ENCODE data around the gene SEPTIN3. TPM values are rescaled to one million over a fixed set of nuclear protein-coding genes. Genes with fewer than 3 reads are reported as not detected.

SEPTIN3 gene
- total and polyA plus RNA-seq, 10 of the 15 experiments (the other 5 are each of a cell fraction or from before 2014, with no cell fraction given) = 0.05 to 3.1 (median 0.87) TPM

DNA sequence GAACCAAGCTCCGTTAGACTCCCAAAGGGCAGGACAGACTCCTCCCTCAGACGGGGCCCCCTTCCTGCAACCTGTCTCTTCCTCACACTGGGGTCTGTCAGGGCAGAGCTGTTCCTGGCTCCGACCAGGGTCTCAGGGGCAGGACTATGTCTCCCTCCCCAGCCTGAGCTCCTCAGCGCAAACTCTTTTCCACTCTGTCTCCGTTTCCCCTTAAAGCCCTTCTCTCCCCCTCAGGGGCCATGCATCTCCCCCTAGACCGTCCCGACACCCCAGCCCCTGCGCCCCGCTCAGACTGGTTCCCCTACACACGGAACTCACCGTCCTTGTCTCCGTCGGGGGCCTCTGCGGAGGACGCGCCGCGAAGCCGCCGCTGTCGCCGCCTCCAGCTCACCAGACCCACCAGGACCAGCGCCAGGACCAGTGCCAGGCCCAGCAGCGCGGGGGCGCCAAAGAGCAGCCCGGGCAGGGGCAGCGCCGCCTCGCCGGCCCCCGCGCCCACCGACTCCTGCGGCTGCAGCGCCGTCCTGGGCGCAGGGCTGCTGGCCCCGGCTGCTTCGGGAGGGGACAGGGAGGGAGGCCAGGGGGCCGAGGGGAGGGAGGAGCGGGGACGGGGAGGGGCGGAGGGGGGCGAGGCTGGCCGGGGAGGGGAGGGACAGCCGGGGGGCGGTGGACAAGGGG, 43.3 kb upstream of the SEPTIN3 start (continued):
- TF ChIP-seq SMC3 (IDR thresholded peaks at IDR 0.05; ENCODE audit: borderline replicate concordance, low read length) (peak; percentile 36; the same call in 1 of the 2 replicates), RB1 (IDR thresholded peaks at IDR 0.05; ENCODE audit: borderline replicate concordance) (no peak; the same call in 1 of the 2 replicates), IKZF2 (IDR thresholded peaks at IDR 0.05) (peak in 1 of 2 experiments; percentile 32; a peak in 1 of 4 replicates), SMAD1 (IDR thresholded peaks at IDR 0.05; ENCODE audit: low read depth, partially characterized antibody) (peak; percentile 67), IRF4 (IDR thresholded peaks at IDR 0.05; ENCODE audit: low read depth, low read length) (no peak), CBX5 (IDR thresholded peaks at IDR 0.05; ENCODE audit: low read depth) (no peak), KLF5 (IDR thresholded peaks at IDR 0.05; ENCODE audit: partially characterized antibody) (no peak), RAD51 (IDR thresholded peaks at IDR 0.05) (no peak), CREM (IDR thresholded peaks at IDR 0.05; ENCODE audit: low read depth) (0 out of 2 replicates have a peak, but pooled peaks have one; percentile 28), WRNIP1 (IDR thresholded peaks at IDR 0.05; ENCODE audit: borderline replicate concordance, low read depth, low read length) (no peak), ZBED1 (IDR thresholded peaks at IDR 0.05; ENCODE audit: borderline replicate concordance) (no peak), EP300 (IDR thresholded peaks at IDR 0.05; ENCODE audit: borderline replicate concordance in 1 of 2, control insufficient read depth in 1 of 2, low read depth in 2 of 2, low read length in 2 of 2) (no peak), TAF1 (IDR thresholded peaks at IDR 0.05; ENCODE audit: borderline replicate concordance, low read depth, low read length) (0 out of 2 replicates have a peak, but pooled peaks have one; percentile 34), ASH2L (IDR thresholded peaks at IDR 0.05; ENCODE audit: borderline replicate concordance, low read depth) (no peak), SRF (IDR thresholded peaks at IDR 0.05; ENCODE audit: low read depth in 2 of 2, low read length in 2 of 2) (0 out of 4 replicates have a peak, but pooled peaks of 1 of the 2 experiments have one; percentile 13), HDGF (IDR thresholded peaks at IDR 0.05) (peak; percentile 71), TBL1XR1 (IDR thresholded peaks at IDR 0.05; ENCODE audit: low read depth, low read length) (0 out of 2 replicates have a peak, but pooled peaks have one; percentile 11), RAD21 (IDR thresholded peaks at IDR 0.05; ENCODE audit: insufficient read depth, low read depth, low read length) (peak; percentile 50), PAX8 (IDR thresholded peaks at IDR 0.05) (no peak), POU2F2 (IDR thresholded peaks at IDR 0.05; ENCODE audit: borderline replicate concordance, low read depth, low read length) (peak; percentile 11; the same call in 1 of the 3 replicates)
- TF ChIP-seq, protein P1, sequence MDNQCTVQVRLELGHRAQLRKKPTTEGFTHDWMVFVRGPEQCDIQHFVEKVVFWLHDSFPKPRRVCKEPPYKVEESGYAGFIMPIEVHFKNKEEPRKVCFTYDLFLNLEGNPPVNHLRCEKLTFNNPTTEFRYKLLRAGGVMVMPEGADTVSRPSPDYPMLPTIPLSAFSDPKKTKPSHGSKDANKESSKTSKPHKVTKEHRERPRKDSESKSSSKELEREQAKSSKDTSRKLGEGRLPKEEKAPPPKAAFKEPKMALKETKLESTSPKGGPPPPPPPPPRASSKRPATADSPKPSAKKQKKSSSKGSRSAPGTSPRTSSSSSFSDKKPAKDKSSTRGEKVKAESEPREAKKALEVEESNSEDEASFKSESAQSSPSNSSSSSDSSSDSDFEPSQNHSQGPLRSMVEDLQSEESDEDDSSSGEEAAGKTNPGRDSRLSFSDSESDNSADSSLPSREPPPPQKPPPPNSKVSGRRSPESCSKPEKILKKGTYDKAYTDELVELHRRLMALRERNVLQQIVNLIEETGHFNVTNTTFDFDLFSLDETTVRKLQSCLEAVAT (IDR thresholded peaks at IDR 0.05) = peak; percentile 87
- TF ChIP-seq, protein P2, sequence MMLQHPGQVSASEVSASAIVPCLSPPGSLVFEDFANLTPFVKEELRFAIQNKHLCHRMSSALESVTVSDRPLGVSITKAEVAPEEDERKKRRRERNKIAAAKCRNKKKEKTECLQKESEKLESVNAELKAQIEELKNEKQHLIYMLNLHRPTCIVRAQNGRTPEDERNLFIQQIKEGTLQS (IDR thresholded peaks at IDR 0.05; ENCODE audit: borderline replicate concordance, extremely low read depth, low read depth, low read length) = no peak
- TF ChIP-seq, protein P3, sequence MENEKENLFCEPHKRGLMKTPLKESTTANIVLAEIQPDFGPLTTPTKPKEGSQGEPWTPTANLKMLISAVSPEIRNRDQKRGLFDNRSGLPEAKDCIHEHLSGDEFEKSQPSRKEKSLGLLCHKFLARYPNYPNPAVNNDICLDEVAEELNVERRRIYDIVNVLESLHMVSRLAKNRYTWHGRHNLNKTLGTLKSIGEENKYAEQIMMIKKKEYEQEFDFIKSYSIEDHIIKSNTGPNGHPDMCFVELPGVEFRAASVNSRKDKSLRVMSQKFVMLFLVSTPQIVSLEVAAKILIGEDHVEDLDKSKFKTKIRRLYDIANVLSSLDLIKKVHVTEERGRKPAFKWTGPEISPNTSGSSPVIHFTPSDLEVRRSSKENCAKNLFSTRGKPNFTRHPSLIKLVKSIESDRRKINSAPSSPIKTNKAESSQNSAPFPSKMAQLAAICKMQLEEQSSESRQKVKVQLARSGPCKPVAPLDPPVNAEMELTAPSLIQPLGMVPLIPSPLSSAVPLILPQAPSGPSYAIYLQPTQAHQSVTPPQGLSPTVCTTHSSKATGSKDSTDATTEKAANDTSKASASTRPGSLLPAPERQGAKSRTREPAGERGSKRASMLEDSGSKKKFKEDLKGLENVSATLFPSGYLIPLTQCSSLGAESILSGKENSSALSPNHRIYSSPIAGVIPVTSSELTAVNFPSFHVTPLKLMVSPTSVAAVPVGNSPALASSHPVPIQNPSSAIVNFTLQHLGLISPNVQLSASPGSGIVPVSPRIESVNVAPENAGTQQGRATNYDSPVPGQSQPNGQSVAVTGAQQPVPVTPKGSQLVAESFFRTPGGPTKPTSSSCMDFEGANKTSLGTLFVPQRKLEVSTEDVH (IDR thresholded peaks at IDR 0.05; ENCODE audit: low read depth, partially characterized antibody) = no peak
- TF ChIP-seq, protein P4, sequence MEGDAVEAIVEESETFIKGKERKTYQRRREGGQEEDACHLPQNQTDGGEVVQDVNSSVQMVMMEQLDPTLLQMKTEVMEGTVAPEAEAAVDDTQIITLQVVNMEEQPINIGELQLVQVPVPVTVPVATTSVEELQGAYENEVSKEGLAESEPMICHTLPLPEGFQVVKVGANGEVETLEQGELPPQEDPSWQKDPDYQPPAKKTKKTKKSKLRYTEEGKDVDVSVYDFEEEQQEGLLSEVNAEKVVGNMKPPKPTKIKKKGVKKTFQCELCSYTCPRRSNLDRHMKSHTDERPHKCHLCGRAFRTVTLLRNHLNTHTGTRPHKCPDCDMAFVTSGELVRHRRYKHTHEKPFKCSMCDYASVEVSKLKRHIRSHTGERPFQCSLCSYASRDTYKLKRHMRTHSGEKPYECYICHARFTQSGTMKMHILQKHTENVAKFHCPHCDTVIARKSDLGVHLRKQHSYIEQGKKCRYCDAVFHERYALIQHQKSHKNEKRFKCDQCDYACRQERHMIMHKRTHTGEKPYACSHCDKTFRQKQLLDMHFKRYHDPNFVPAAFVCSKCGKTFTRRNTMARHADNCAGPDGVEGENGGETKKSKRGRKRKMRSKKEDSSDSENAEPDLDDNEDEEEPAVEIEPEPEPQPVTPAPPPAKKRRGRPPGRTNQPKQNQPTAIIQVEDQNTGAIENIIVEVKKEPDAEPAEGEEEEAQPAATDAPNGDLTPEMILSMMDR (IDR thresholded peaks at IDR 0.05 in 2 of 3, conservative IDR thresholded peaks at IDR 0.05 in 1 of 3; ENCODE audit: control insufficient read depth in 2 of 3, extremely low read depth in 1 of 3, insufficient read depth in 1 of 3, low read depth in 3 of 3, low read length in 3 of 3) = peak; percentile 78 to 87 (median 79)

All from GM12878 (cell line).